ENCODE measurements around the gene TIAL1.

Gene TIAL1

GRCh38 chr10:119614686-119615085 is 17.9 kb upstream of the TIAL1 start:
- H3K4me3 ChIP-seq (ENCODE audit: control insufficient read depth, low read depth, low read length), result no peak overlapping the region
- no peak for DNase-seq (ENCODE audit: low read depth)
- no peak for TF ChIP-seq CTCF (IDR thresholded peaks at IDR 0.05; ENCODE audit: control insufficient read depth, insufficient read depth, low read depth, low read length, missing control alignments)

- TF ChIP-seq CTCF (IDR thresholded peaks at IDR 0.05; ENCODE audit: control insufficient read depth, insufficient read depth, low read depth, low read length, missing control alignments), result no peak
- H3K4me3 ChIP-seq (ENCODE audit: control insufficient read depth, low read depth, low read length), result no peak overlapping the region
- no peak for DNase-seq (ENCODE audit: low read depth)
Measured at GRCh38 chr10:119613741-119614140, 17.0 kb upstream of the TIAL1 start.

- no peak for DNase-seq (ENCODE audit: low read depth)
- H3K4me3 ChIP-seq (ENCODE audit: control insufficient read depth, low read depth, low read length), result no peak overlapping the region
Measured at GRCh38 chr10:119611433-119611832, 14.7 kb upstream of the TIAL1 start.

GRCh38 chr10:119609516-119609915 is 12.8 kb upstream of the TIAL1 start:
- no peak overlapping the region for H3K4me3 ChIP-seq (ENCODE audit: control insufficient read depth, low read depth, low read length)
- DNase-seq (ENCODE audit: low read depth), result no peak
- no peak for TF ChIP-seq CTCF (IDR thresholded peaks at IDR 0.05; ENCODE audit: control insufficient read depth, insufficient read depth, low read depth, low read length, missing control alignments)

More at GRCh38 chr10:119611433-119611832, 14.7 kb upstream of the TIAL1 start:
- TF ChIP-seq CTCF (IDR thresholded peaks at IDR 0.05; ENCODE audit: control insufficient read depth, insufficient read depth, low read depth, low read length, missing control alignments), result no peak

GRCh38 chr10:119608316-119609155 is 11.8 kb upstream of the TIAL1 start:
- no peak overlapping the region for H3K4me3 ChIP-seq (ENCODE audit: control insufficient read depth, low read depth, low read length)
- DNase-seq (ENCODE audit: low read depth), result no peak

GRCh38 chr10:119604468-119604867 is 7.7 kb upstream of the TIAL1 start:
- no peak for TF ChIP-seq CTCF (IDR thresholded peaks at IDR 0.05; ENCODE audit: control insufficient read depth, insufficient read depth, low read depth, low read length, missing control alignments)
- DNase-seq (ENCODE audit: low read depth), result no peak

More at GRCh38 chr10:119608316-119609155, 11.8 kb upstream of the TIAL1 start:
- peak; percentile 84 for TF ChIP-seq CTCF (IDR thresholded peaks at IDR 0.05; ENCODE audit: control insufficient read depth, insufficient read depth, low read depth, low read length, missing control alignments)

More at GRCh38 chr10:119604468-119604867, 7.7 kb upstream of the TIAL1 start:
- H3K4me3 ChIP-seq (ENCODE audit: control insufficient read depth, low read depth, low read length), result no peak overlapping the region

Measured in AG09309 (cell line).